HG03520 (cell line): ENCODE data around the gene ZNF552.
"Not testable (repeated sequence)": the region's sequence is repeated elsewhere in the genome, so short reads cannot be mapped to it uniquely, and the experiment has no call there.

Experiments used
- ATAC-seq: cut with Tn5 transposase; IDR thresholded peaks from one replicate; pipeline ENCODE4 v1.9.1; 2021; ENCODE audit warnings: mild to moderate bottlenecking, moderate library complexity; ENCODE audit not compliant: unreplicated experiment

The ZNF552 gene

DNA sequence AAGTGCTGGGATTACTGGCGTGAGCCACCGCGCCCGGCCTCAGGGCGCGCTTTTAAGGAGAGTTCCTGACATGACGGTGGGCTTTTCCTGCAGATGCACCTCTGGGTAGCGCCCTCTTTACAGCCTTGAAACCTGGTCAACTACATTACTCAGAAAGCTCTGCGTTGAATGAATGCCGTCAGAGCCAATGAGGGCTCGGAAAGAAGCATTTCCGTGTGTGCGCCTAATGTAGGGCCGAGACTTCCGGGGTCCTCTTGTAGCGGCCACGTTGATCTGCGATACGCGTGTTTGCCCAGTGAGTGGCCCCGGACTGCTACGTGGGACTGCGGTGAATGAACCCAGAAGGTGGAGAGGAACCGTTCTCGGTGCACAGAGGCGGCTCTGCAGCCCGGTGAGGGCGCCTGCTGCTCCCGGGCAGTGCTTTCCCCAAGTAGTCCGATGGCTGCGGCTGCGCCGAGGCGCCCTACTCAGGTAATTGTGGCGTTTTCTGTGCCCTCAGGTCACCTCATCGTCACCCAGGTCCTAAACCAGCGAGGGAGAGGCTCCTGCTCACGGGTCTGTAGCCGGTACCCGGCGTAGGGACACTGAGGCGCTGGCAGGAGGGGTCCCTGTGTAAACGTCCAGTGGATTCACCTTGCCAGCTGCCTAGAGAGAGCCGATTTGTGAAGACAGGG is 4.9 kb upstream of the ZNF552 start:
- ATAC-seq: peak; percentile 78

DNA sequence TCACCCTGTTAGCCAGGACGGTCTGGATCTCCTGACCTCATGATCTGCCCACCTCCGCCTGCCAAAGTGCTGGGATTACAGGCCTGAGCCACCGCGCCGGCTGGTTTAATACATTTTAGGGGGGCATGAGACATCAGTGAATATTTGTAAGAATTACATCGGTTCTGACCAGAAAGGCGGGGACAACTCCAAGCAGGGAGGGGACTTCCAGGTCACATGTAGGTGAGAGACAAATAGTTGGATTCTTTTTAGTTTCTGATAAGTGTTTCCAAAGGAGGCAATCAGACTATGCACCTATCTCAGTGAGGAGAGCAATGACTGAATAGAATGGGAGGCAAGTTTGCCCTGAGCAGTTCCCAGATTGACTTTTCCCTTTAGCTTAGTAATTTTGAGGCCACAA is 3.7 kb upstream of the ZNF552 start:
- no peak for ATAC-seq

DNA sequence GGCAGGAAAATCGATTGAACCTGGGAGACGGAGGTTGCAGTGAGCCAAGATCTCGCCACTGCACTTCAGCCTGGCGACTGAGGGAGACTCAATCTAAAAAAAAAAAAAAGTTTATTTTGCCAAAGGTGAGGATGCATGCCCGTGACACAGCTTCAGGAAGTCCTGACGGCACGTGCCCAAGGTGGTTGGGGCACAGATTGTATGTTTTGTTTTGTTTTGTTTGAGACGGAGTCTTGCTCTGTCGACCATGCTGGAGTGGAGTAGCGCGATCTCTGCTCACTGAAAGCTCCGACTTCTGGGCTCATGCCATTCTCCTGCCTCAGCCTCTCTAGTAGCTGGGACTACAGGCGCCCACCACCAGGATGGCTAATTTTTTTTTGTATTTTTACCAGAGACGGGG is 3.3 kb upstream of the ZNF552 start:
- no peak for ATAC-seq

DNA sequence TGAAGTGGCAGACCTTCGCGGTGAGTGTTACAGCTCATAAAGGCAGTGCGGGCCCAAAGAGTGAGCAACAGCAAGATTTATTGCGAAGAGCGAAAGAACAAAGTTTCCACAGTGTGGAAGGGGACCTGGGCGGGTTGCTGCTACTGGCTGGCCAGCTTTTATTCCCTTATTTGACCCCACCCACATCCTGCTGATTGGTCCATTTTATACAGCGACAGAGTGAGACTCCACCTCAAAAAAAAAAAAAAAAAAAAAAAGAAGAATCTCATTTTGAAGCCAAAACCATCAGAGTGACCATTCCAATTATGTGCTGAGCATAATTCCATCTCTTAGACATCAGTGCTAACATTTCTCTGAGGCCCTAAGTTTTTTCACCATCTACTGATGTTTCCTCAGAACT is 1.9 kb upstream of the ZNF552 start:
- ATAC-seq: no peak

DNA sequence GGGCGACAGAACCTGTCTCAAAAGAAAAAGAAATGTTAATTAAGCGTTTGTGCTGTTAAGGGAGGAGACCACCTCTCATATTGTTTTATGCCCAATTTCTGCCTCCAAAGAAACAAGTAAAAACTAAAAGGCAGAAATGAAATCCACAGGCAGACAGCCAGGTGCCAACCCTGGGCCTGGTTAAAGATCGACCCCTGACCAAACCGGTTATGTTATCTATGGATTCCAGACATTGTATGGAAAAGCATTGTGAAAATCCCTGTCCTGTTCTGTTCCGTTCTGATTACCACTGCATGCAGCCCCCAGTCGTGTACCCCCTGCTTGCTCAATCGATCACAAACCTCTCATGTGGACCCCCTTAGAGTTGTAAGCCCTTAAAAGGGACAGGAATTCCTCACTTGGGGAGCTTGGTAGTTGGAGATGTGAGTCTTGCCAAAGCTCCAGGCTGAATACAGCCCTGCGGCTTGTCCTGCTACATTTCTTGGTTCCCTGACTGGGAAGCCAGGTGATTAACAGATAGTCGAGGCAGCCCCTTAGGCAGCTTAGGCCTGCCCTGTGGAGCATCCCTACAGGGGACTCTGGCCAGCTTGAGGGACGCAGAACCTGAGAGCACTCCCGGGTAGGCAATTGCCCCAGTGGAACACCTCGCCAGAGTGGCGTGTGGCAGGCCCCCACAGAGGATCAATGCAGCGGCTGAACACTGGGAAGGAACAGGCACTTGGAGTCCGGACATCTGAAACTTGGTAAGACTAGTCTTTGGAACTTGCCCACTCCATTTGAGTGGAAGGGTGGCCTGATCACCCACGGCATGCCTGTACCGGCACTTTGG is 748 bp upstream of the ZNF552 start:
- no peak for ATAC-seq

DNA sequence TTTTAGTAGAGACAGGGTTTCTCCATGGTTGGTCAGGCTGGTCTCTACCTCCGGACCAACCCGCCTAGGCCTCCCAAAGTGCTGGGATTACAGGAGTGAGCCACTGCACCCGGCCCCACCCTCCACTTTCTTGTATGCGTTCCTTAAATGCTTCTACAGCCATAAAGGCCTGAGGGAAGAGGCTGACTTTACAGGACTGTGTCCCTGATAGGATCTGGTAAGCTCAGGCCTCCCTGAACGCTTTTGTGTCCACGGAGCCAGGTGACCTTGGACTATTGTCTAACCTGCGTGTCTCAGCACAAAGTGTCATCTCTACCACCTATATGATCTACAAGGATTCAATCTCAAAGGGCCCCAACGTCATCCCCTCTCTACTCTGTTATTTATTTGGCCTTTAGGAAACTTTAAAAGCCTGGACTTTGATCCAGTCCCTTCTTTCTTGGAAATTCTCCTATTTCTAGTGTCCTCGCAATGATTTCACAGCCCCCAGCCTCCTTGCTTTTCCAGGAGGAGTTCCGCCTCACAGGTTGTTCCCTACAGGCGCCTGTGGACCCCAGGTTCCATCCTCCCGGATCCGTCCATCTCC is 701 bp downstream of the ZNF552 start:
- ATAC-seq: no peak

DNA sequence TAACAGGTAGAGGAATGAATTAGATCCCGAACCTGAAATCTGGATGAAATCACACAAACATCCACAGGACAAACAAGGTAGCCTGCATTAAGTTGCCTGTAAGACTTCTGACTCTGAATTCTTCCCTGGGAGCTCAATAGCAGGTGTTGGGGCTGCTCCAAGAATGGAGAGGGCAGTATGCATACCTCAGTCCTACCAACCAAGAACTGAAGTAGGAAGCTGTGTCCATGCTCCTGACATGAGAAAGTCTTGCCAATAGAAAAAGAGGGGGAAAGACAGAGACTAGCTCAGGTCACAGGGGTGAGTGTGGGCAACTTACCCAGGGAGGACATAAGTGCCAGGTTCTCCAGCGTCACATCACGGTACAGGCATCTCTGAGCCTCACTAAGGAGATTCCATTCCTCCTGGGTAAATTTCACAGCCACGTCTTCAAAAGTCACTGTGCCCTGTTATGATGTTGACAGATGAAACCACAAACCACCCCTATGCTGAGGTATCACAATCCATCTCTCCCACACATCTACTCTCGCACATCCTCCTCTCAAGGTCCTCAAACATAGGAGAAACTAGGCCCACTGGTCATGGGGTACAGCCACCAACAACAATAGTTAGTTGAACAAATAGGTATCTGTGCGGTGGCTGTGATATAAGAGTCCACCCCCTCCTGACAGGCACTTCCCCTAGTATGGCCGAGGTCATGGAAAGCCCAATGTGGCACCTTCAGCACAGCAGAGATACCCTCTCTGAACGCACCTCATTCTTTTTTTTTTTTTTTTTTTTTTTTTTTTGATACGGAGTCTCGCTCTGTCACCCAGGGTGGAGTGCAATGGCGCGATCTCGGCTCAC is 1.5 kb downstream of the ZNF552 start:
- not testable (repeated sequence) for ATAC-seq

DNA sequence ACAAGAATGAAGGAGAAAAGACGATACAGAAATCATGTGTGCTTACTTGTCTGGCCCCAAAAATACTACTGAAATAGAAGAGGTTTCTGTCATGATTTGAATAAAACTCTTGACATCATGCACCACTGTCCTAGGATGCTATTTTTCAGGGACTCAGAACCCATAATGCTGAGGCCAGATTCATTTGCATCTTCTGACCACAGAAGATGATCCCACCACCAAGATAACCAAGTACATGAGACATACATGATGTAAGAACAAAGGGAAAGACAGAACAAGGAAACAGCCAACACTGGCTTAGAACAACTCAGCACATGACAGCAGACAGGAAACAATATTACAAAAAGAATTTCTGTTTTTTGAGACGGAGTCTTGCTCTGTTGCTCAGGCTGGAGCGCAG is 2.5 kb downstream of the ZNF552 start:
- ATAC-seq: no peak

DNA sequence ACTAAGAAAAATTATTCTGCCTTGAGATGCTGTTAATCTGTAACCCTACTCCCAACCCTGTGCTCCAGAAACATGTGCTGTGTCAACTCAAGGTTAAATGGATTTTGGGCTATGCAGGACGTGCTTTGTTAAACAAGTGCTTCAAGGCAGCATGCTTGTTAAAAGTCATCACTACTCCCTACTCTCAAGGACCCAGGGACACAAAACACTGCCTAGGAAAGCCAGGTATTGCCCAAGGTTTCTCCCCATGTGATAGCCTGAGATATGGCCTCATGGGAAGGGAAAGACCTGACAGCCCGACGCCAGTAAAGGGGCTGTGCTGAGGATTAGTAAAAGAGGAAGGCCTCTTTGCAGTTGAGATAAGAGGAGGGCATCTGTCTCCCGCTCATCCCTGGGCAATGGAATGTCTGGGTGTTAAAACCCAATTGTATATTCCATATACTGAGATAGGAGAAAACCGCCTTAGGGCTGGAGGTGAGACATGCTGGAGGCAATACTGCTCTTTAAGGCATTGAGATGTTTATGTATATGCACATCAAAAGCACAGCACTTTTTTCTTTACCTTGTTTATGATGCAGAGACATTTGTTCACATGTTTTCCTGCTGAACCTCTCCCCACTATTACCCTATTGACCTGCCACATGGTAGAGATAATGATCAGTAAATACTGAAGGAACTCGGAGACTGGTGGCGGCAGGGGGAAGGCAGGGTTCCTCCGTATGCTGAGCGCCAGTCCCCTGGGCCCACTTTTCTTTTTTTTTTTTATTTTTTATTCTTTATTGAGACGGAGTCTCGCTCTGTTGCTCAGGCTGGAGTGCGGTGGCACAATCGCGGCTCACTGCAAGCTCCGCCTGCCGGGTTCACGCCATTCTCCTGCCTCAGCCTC is 4.1 kb downstream of the ZNF552 start:
- ATAC-seq: not testable (repeated sequence)

DNA sequence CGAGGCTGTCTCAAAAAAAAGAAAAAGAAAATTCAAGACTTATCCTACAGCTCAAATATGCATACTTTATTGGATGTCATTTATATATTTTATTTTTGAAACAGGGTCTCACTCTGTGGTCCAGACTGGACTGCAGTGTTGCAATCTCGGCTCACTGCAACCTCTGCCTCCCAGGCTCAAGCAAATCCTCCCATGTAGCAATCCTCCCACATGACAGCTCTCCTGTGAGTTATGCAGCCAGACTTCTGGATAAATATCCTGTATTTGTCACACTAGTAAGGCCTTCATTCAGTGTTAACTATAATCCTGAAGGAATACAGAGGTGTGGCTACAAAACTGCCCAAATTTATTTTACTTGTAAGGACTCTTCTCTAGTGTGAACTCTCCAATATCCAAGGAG is 7.2 kb downstream of the ZNF552 start:
- ATAC-seq: no peak

DNA sequence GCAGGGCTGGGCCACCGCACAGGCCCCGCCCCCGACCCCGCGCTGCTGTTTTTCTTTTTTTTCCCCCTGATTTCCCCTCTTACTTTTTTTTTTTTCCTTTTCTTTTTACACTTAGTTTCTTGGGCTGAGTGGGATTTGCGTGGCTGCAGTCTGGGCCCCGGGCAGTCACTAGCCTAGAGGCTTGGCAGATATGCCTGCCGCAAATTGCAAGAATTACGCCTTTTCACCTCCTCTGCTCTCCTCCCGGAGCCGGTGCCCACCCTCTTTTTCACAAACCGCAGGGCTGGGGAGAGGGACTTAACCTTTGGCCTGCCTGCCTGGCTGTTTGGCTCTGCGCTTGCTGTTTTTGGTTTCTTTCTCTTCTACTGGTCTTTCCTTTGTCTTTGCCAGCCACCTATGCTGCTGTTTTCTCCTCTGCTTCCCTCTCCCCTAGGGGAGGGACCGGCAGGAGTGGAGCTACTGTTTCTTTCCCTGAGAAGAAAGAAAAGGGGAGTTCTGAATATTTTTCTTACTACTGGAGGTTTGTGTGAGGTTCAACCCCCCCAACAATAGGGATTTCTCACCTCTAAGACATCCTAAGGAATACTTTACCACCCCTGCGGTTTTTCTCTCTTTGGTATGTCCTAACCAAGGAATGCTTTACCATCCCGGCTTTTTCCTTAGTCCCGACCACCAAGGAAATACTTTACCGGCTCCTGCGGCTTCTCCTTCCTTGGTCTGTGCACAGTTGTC is 11.0 kb downstream of the ZNF552 start:
- ATAC-seq: no peak

DNA sequence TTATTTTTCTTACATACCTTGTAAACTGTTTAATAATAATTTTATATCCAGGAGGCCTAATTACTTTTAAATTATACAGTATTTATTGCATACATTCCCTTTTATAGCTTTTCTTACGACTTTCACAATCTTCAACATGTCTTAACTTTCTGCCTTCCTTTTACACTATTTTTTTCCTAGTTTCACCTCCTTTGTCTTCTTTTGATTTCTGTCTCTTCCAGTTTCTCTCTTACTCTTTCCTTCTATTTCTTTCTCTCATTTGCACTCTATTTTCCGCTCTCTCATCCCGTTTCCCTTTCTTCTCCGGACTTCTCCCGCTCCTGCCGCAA is 11.5 kb downstream of the ZNF552 start:
- ATAC-seq: no peak

DNA sequence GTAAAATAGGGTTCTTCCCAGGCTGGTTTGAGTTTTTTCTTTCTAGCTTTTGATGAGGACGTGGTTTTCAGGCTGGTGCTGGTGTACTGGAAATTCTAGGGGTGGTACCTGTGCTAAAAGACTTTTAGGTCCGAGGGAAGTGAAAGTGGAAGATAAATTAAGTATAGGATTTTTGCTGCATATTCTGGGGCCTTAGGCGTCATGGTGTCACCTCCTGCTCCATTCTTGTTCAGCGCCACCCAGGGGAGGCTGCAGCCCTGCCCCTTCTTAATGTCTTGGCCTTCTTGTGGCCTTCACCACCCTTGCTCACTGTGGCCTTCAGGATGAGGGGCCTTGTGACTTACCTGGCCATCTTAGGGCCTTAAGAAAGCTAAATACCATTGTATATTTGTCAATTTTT is 12.4 kb downstream of the ZNF552 start:
- ATAC-seq: no peak

DNA sequence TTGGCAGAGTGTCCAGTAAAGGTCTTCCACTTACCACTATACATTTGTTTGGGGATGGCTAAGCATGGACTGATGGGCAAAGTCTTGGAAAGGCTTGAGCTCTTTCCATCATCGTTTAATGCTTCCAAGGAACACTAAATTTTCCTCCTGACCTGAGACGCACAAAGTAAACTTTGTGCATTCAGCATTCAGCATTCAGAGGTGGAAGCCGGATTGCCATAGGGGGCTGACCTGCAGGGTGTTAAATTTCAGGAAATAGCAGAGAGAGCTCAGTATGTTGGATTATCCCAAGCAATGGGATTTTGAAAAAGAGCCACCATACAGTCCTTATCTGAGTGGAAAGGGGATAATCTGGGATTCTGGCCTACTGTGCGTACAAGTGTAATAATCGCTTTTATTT is 14.0 kb downstream of the ZNF552 start:
- ATAC-seq: no peak

DNA sequence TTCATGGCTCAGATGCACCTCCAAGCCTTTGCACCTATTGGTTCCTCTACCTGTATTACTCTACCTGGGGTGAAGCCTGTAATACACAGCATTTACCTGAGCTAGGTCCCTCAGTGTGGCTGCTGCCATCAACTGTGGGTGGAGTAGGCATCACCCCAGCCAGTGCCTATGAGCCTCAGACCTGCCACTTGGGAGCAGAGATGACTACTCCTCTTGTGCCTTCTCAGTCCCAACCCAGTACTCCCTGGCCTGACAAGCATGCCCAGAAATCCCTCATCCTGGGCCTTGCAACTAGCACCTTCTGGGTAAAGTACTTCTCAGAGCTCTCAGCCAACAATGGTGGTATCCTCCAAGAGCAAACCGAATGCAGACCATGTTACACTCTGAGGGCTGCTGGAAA is 18.1 kb downstream of the ZNF552 start:
- ATAC-seq: not testable (repeated sequence)

DNA sequence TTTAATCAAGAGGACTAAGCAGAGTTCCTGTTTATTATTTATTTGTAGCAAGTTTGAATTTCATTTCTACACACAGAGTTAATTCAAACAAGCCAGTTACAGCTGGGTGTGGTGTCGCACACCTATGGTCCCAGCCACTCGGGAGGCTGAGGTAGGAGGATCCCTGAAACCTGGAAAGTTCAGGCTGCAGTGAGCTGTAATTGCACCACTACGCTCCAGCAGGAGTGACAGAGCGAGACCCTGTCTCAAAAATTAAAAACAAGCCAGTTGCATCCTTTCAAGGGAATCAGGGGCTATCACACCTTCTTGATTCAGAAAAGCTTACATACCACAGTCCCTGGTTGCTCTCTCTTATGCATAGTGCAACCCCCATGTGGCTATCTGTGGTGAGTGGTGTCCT is 25.4 kb downstream of the ZNF552 start:
- ATAC-seq: no peak

DNA sequence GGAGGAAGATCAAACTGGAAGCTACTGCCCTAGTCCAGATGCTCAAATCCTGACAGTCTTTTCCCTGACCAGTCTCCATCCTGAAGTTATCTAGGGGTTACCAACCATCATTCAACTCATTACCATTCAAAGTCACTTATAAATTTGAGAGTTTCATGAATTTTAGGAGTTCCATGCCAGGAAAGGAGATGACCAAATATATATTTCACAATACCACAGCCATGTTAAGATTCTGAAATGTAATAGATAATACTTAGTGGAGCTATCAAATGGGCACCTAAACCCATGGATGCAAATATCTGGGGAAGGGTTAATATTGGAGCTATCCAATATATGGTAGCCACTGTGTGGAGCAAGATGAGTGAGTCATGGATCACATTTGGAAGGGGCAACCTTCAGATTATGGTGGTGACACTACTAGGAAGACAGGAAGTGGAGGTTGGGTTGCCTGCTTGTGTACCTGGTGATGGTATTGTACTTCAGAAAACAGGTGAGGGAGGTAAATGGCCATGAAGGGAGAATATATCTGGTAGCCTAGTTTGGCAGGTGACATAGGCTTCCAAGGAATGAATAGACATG is 26.5 kb downstream of the ZNF552 start:
- ATAC-seq: no peak

DNA sequence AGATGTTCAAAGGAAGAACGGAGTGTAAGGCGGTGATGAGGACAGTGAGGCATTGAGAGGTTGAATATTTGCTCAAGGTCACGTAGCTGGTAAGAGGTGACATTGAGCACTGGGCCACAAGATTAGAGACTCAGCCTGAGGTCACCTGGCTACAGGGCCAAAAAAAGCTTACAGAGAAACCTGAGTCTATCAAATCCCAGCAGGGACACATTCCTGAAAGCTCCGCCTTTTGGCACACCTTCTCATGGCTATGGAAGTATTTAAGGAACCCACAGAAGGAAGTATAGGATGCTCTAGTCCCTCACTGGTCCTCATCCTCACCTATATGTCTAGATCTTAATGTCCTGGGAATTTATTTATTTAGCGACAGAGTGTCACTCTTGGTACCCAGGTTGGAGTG is 27.8 kb downstream of the ZNF552 start:
- no peak for ATAC-seq

DNA sequence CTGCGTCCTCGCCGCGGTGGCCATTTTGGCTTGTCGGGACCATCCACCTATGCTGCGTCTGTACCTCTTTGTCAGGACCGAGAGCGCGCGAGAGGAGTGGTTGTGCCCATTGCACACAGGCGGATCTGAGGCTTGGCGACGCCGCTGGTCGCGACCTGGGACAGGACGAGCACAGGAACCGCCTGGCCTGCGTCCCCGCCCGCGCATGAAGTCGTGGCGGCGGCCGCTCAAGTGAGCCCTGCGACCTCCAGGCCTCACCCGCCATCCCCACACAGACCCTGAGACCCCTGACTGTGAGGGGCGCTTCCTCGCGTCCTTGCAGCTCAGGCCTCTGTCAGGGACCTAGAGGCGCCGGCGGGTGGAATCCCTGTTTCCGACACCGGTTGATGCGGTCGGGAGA is 28.4 kb downstream of the ZNF552 start:
- no peak for ATAC-seq
